HG02884 (cell line): ENCODE data around the gene EVC.

Experiments
- ATAC-seq: cut with Tn5 transposase; IDR thresholded peaks from one replicate; pipeline ENCODE4 v1.9.1; 2021; ENCODE audit warnings: mild to moderate bottlenecking, moderate library complexity; ENCODE audit not compliant: unreplicated experiment

Gene EVC

GRCh38 chr4:5783486-5783885 is 72.5 kb downstream of the EVC start:
- no peak for ATAC-seq

DNA sequence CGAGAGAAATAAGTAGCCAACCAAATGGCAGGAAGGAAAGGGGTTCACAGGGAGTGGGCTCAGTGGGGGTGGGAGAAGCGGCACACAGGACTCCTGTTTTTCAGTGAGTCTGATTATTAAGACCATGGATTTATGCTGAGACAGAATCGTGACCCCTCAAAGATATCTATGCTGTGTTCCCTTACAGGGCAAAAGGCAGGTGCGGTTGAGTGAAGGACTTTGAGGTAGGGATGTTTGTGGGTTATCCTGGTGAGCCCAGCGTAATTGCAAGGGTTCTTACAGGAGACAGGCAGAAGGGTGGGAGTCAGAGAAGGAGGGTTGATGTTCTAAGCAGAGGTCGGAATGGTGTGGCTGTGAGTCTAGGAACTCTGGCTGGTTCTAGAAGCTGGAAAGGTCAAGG is 73.0 kb downstream of the EVC start:
- no peak for ATAC-seq

DNA sequence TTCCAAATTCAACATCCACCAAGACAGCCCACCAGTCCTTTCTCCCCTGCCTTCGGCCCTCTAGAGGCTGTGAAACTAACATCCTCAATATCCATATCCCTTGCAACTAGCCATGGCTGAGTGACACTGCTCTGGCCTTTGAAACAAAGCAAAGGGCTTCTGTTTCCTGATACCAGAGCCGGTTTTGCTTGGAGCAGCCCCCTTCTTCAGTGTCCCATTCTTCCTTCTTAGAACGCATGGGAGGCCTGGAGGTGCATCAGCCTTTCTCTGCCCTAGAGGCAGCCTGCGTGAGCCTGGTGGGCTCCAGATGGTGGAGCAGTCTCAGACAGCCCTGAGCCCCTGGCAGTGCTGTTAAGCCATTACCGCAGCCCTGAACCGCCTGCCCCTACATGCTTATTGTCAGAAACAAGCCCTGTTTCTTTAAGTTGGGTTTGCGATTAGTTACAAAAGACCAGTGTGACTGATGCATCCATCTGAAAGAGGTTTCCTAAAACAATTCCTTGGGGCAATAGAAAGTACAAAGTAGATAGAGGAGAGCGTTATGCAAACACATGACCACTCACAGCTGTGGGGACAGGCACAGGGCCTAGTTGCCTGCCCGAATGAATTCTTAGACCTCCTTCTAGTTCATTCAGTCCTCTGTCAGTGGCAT is 74.1 kb downstream of the EVC start:
- no peak for ATAC-seq

GRCh38 chr4:5785806-5786680 is 75.0 kb downstream of the EVC start:
- ATAC-seq: no peak

DNA sequence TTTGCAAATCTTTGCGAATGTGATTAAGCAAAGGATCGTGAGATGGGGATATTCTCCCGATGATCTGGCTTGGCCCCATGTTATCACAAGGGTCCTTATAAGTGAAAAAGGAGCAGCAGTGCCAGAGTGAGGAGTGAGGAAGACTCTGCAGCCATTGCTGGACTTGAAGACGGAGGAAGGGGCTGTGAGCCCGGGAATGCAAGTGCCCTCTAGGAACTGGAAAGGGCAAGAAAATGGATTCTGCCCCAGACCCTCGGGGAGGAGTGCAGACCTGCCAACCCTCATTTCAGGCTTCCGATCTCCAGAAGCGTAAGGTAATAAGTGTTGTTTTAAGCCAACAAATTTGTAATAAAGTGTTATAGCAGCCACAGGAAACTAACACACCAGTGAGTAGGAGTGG is 76.3 kb downstream of the EVC start:
- no peak for ATAC-seq

GRCh38 chr4:5788144-5788543 is 77.1 kb downstream of the EVC start:
- no peak for ATAC-seq

- no peak for ATAC-seq
Measured at GRCh38 chr4:5789141-5789540, 78.1 kb downstream of the EVC start.

DNA sequence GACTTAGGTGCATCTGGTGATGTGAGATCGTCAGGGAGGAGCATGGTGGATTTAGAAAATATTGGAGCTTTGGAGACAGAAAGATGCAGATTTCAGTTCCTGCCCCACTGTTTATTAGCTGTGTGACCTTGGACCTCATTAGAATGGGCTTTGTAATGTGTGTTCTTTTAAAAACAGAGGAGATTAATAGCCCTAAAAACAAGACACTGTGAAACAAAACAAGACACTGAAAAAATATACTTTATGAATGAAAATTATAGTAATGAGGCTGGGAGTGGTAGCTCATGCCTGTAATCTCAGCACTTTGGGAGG is 79.5 kb downstream of the EVC start:
- ATAC-seq: no peak

- no peak for ATAC-seq
Measured at GRCh38 chr4:5791654-5792053, 80.7 kb downstream of the EVC start.

GRCh38 chr4:5793514-5793913 is 82.5 kb downstream of the EVC start:
- no peak for ATAC-seq

- ATAC-seq: no peak
Measured at GRCh38 chr4:5795580-5795979, 84.6 kb downstream of the EVC start.

- no peak for ATAC-seq
Measured at GRCh38 chr4:5796976-5797375, 86.0 kb downstream of the EVC start.

- ATAC-seq: no peak
Measured at GRCh38 chr4:5797866-5798265, 86.9 kb downstream of the EVC start.

- ATAC-seq: no peak
Measured at GRCh38 chr4:5798462-5798861, 87.5 kb downstream of the EVC start.

DNA sequence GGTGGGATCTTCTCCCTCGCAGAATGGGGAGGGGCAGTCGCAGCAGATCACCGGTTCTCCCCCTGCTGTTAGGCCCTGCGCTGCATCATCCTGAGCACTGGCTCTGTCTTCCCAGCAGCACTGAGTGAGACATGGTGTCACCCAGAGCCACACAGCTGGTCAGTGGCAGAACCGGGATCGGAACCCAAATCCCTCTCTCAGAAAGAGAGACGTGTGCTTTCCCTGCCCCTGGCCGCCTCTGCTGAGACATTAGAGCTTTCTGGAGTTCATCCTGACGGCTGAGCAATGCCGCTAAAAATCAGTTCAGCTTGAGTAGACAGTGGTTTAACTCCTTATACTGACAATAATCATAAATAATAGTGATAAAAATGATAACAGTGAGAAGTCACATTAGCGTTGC is 87.9 kb downstream of the EVC start:
- ATAC-seq: no peak

DNA sequence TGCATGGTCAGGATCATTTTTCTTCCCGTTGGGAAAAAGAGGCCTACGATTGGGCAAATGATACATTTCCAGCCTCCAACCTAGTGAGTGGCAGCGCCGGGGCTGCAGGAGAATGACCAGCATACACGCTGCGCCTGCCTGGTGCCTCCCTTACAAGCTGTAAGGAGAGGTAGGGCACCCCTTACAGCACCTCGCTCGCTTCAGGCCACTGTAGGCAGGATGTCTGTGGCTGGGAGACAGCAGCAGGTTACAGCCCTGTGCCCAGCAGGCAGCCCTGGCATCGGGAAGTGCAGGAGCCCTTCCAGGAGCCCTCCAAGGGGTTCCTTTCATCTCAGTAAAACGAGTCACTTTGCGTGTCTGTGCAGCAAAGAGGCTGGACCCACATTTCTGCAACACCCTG is 88.4 kb downstream of the EVC start:
- no peak for ATAC-seq

DNA sequence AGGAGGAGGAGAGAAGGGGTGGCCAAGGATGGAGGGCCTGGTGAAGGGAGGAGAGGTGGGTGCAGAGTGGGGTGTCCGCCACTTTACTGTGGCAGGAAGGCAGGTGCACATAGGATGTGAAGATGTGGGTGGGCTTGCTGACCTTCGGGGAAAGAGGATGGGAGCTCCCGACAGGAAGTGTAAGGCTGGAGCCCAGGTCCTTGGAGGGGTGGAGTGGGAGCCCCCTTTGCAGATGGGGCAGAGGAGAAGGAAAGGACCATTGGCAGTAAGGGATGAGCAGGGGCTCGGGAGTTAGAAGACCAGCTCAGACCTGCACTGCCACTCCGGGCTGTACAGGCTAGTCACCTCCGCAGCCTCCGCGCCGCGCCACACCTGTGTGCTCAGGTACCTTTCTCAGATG is 89.5 kb downstream of the EVC start:
- no peak for ATAC-seq

DNA sequence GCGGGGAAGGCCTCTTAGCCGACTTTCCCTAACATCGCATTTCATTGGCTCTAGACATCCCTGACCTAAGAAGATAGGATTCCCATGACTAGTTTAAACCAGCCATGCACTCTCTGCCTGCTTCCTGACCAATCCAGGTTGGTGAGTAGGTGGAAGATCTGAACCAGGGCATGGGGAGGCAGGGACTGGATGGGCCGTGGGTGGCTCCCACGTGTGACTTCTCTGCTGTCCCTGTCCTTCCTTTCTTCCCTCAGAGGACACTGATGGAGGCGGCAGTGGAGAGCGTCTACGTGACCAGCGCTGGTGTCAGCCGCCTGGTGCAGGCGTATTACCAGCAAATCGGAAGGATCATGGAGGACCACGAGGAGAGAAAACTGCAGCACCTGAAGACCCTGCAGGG is 90.7 kb downstream of the EVC start:
- no peak for ATAC-seq

- ATAC-seq: no peak
Measured at GRCh38 chr4:5802565-5802964, 91.6 kb downstream of the EVC start.

DNA sequence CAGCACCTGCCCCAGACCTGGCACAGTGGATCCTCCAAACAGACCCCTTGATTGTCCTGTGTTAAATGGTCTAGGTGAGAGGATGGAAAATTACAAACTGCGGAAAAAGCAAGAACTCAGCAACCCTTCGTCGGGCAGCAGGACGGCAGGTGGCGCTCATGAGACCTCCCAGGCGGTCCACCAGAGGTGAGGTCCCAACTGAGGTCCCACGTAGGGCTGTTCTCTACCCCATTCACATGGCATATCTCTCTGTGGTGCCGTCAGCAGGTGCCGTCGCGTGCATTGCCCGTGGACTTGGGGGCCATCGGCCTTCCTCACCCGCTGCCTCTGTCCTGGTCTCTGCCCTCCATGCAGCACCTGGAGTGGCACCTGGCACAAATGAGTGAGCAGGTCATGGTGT is 93.7 kb downstream of the EVC start:
- no peak for ATAC-seq

DNA sequence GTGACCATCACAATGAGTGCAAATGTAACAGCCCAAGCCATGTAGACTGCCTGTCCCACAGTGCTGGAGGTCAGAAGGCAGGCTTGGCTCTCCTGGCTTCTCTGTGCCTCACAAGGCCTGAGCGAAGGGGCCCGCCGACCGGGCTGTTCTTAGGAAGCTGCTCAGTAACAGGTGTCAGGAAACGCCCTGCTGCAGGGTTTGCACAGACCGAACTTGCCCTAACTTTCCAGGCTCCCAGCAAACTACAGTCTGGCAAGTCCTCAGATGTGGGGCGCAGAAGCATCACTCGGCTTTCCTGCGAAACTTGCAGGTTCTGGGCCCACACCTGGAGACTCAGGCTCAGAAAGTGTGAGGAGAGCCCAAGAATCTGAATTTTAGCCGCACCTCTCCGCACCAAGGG is 94.3 kb downstream of the EVC start:
- ATAC-seq: no peak

DNA sequence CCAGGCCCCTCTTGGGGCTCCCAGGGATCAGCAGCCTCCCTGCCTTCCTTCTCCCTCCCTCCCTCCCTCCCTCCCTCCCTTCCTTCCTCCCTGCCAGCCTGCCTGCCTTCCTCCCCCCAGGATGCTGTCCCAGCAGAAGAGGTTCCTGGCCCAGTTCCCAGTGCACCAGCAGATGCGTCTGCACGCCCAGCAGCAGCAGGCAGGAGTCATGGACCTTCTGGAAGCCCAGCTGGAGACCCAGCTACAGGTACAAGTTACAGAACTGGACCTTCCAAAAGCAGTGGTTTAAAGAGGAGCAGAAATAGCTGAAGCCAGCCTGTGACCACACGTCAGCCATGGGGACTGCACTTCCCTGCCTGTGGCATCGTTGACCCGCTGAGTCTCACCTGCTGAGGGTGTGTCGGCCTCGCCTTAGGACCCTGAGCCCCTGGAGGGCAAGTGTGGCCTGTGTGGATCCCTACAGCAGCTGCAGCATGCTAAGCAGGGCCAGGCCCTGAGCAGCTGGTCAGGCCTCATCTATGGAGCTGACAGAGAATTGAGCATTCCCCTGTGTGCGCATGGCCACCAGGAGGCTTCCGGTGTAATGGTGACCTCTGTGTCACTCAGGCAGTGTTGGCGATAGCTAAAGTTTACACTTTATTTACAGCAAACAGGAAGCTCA is 97.2 kb downstream of the EVC start:
- ATAC-seq: no peak
